GM20431 (cell line): ENCODE data around the gene KRTAP2-2.

Source experiments
- in situ Hi-C: fragments of 300-500 bp; cut with MseI, MboI; formaldehyde crosslinking; loops from one replicate; pipeline ENCODE4 v1.15.0; 2020; ENCODE audit warnings: low sequenced_read_pairs; ENCODE audit not compliant: unreplicated experiment

The KRTAP2-2 gene

DNA sequence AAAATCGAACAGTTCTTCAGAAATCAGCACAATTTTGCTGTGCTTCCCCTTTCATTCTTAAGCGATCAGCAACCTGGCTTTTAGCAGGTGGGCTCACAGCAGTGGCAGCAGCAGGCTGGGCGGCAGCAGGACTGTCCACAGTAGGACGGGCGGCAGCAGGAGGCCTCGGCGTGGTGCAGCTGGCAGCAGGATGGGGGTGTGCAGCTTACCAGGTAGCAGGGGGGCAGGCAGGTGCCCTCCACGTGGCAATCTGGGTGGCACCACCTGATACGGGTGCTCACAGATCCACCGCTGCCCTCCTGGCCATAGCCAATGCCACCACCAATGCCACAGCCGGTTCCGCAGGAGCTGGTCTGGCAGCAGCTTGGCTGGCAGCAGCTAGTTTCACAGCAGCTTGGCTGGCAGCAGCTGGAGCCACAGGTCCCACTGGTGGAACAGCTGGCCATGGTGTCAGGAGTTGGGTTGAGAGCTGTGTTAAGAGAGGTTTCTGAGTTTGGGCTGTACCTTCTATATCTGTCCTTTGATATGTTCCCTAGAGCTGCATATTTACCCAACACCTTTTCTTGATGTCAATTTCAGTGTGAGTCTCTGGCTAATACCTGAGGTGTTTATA, 25.3 kb downstream of the KRTAP2-2 start, which contains the start of gene KRTAP1-4:
Gene KRTAP1-4 (minus strand): TSS at position 563 of the 613 bp plus-strand sequence. CDS start 117 bp downstream, at position 446.
- in situ Hi-C loops = no loop called here

GRCh38 chr17:41026715-41027471, 28.1 kb downstream of the KRTAP2-2 start, which contains the start of gene KRTAP1-5:
KRTAP1-5 (minus strand) TSS chr17:41027208; CDS start chr17:41027155, 53 bp downstream.
- in situ Hi-C loops = no loop called here

- in situ Hi-C loops = no loop called here
Observed at GRCh38 chr17:41024697-41025096, 30.3 kb downstream of the KRTAP2-2 start.

GRCh38 chr17:41020336-41020735, 34.7 kb downstream of the KRTAP2-2 start:
- in situ Hi-C loops = no loop called here

DNA sequence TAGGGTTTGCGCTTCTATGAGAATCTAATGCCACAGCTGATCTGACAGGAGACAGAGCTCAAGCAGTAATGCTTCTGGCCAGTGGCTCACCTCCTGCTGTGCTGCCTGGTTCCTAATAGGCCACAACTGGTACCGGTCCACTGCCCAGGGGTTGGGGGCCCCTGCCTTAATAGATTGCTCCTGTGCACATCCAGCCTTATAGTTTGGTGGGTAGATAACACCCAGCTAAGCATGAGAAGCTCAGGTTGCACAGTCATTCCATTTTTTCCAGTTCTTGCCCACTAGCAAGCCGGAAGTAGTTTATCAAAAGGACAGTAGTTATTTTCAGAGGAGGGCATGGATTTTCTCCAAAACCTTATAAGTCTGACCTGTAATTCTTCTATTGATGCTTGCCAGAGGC, 35.6 kb downstream of the KRTAP2-2 start:
- in situ Hi-C loops = no loop called here

- in situ Hi-C loops = no loop called here
Observed at GRCh38 chr17:41018541-41018940, 36.5 kb downstream of the KRTAP2-2 start.

- in situ Hi-C loops = no loop called here
Observed at GRCh38 chr17:41016578-41017215, 38.3 kb downstream of the KRTAP2-2 start.

DNA sequence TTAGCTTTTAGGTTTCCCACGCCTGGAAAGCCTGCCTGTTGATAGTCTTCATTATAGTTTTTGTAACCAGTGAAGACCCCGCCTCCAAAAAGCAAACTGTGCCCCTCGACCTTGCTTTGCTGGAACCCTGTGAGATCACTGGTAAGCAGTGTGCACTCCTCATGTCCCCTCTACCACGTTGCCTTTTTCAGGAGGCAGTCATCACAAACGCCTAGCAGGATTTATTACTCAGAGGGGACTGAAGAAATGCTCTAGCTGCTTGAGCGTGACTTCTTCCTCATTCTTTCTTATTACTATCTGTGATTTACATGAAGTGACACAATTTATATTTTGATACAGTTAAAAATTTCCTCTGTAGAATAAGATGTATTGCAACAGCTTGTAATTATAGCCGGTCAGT, 39.6 kb downstream of the KRTAP2-2 start:
- in situ Hi-C loops = no loop called here

DNA sequence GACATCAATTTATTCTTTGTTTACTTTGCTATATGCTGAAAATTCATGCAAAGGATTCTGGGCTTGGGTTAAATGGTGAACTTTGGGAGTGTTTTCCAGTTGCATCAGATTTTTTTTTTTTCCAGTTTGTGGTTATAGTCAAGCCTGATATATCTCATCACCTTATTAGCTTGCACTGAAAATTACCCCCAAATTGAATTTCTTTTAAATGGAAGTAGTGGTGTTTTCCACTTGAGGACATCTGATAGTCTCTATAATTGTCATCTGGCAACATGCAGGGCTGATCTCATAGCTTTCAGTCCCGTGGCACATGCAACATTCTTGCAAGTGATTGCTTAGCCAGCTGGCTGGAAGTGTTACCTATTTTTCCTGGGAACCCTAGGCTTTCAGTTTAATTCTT, 41.4 kb downstream of the KRTAP2-2 start:
- in situ Hi-C loops = no loop called here

GRCh38 chr17:41013181-41013580, 41.8 kb downstream of the KRTAP2-2 start:
- in situ Hi-C loops = no loop called here

DNA sequence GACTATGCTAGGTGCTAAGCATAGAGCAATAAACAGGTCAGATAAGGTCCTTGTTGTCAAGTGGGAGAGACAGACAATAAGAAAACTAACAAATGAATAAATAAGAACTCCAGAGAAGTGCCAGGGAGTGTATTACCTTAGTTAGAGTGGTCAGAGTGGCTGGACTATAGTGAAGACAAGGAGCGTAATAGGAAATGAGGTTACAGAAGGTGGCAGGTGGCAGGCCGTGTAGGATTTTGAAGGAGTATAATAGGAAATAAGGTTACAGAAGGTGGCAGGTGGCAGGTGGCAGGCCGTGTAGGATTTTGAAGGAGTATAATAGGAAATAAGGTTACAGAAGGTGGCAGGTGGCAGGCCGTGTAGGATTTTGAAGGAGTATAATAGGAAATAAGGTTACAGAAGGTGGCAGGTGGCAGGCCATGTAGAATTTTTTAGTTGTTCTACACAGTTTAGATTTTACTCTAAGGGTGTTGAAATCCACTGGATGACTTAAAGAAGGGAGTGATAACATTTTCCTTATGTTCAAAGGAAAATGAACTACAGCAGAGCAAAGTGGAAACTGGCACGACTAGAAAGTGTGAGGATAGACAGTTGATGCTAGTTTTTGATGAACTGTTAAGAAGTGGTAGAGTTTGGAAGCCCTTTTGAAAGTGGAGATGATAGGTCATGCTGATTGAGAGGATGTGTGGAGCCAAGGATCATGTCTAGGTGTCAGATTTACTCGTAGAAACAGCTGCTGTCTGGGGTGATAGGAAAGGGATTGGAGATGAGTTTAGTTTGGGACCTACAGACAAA, 42.5 kb downstream of the KRTAP2-2 start:
- in situ Hi-C loops = no loop called here

- in situ Hi-C loops = no loop called here
Observed at GRCh38 chr17:41010441-41010840, 44.6 kb downstream of the KRTAP2-2 start.

GRCh38 chr17:41009936-41010335, 45.1 kb downstream of the KRTAP2-2 start:
- in situ Hi-C loops = no loop called here

DNA sequence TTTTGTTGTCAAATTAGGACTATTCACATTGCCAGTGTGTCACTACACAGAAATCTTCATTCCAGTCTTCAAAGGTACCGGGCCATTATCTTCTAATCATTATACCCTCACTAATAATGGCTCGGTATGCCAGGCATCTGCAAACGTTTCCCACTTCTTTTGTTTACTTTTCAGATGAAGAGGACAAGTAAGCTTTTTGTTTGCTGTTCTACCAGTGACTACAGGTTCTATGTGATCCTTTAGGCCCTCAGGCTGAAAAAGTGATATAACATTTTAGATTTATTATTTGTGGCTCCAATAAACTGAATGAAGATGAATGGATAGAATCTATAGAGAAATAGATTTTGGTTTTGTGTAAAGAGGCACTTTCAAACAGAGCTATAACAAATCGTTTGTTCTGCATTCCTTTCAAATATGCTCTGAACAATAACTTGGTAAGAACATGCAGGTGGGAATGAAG, 45.7 kb downstream of the KRTAP2-2 start:
- in situ Hi-C loops = no loop called here

DNA sequence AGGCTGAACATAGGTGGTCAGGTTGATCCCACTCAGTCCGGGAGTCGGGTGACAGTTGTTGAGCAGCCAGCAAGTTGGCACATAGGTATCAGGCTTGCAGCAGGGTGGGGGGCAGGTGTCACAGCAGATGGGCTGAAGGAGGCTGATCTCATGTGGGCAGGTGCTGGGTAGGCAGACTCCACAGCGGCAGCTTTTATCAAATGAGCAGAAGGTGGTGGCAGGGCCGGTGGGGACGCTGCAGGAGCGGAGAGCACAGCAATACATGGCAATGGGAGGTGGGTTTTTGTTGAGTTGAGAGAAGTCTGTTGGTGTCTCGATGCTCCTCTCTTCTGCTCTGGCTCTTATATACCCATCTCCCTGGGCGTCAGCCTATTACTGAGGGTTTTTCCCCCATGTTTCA, 46.2 kb downstream of the KRTAP2-2 start, which contains the start of gene KRTAP3-1:
Gene KRTAP3-1 (minus strand): TSS at position 318 of the 400 bp plus-strand sequence. CDS start 54 bp downstream, at position 264.
- in situ Hi-C loops = no loop called here
